HG03159 (cell line): Measurements from ENCODE around the gene COG1.
A peak's percentile ranks its signal among the peaks of the same experiment; 100 is the strongest.

Source experiments
- ATAC-seq: cut with Tn5 transposase; IDR thresholded peaks from one replicate; pipeline ENCODE4 v1.9.1; 2021; ENCODE audit warnings: mild to moderate bottlenecking, moderate library complexity; ENCODE audit not compliant: unreplicated experiment

Gene COG1

GRCh38 chr17:73166731-73167581 lies 25.9 kb upstream of the COG1 start:
- peak; percentile 45 for ATAC-seq

GRCh38 chr17:73168667-73169066 lies 24.2 kb upstream of the COG1 start:
- ATAC-seq, result no peak

- ATAC-seq, result no peak
These were observed 22.5 kb upstream of the COG1 start for GRCh38 chr17:73170324-73170723.

- no peak for ATAC-seq
These were observed 20.6 kb upstream of the COG1 start for GRCh38 chr17:73172252-73172651.

GRCh38 chr17:73174126-73174525 lies 18.7 kb upstream of the COG1 start:
- no peak for ATAC-seq

- ATAC-seq, result no peak
These were observed 16.8 kb upstream of the COG1 start for GRCh38 chr17:73175962-73176565.

- ATAC-seq, result no peak
These were observed 13.5 kb upstream of the COG1 start for GRCh38 chr17:73179387-73179786.

GRCh38 chr17:73179878-73180277 lies 13.0 kb upstream of the COG1 start:
- ATAC-seq, result no peak

- no peak for ATAC-seq
These were observed 10.1 kb upstream of the COG1 start for GRCh38 chr17:73182616-73183310.

GRCh38 chr17:73184136-73184993 lies 8.5 kb upstream of the COG1 start:
- ATAC-seq, result no peak

GRCh38 chr17:73186283-73187050 lies 6.4 kb upstream of the COG1 start:
- no peak for ATAC-seq

- ATAC-seq, result no peak
These were observed 5.6 kb upstream of the COG1 start for GRCh38 chr17:73187203-73187769.

GRCh38 chr17:73188011-73188410 lies 4.8 kb upstream of the COG1 start:
- ATAC-seq, result no peak

- no peak for ATAC-seq
These were observed 3.3 kb upstream of the COG1 start for GRCh38 chr17:73189417-73190099.

- ATAC-seq, result no peak
These were observed 1.2 kb upstream of the COG1 start for GRCh38 chr17:73191443-73192205.

- peak; percentile 60 for ATAC-seq
These were observed 505 bp upstream of the COG1 start for GRCh38 chr17:73192206-73192893.

GRCh38 chr17:73194514-73195222 lies 1.8 kb downstream of the COG1 start:
- ATAC-seq, result no peak
